Neural progenitor cell (in vitro differentiated cells): ENCODE measurements around the gene MTHFD2L. TPM values are rescaled to one million over a fixed set of nuclear protein-coding genes. Genes with fewer than 3 reads are reported as not detected.

ENCODE experiments used
- DNase-seq: peaks from one replicate; pipeline ENCODE4 v3.0.0-alpha.2; 2016; ENCODE audit warnings: low spot score
- H2AFZ ChIP-seq: fragments of 200-600 bp; sonication (generic); replicated peaks from 2 replicates; pipeline ENCODE4 v1.6.1; 2016; ENCODE audit warnings: antibody characterized with exemption
- H3F3A ChIP-seq: fragments of 200-600 bp; sonication (generic); 2 replicates; pipeline ENCODE4 v1.6.1; 2016; ENCODE audit warnings: antibody characterized with exemption, low read depth
- H3K27ac ChIP-seq: fragments of 200-600 bp; sonication (generic); 2 replicates; pipeline ENCODE4 v1.5.1; 2016; ENCODE audit warnings: mild to moderate bottlenecking
- H3K27me3 ChIP-seq: fragments of 200-600 bp; sonication (generic); 2 replicates; pipeline ENCODE4 v1.6.1; 2016; ENCODE audit warnings: mild to moderate bottlenecking, moderate library complexity
- H3K36me3 ChIP-seq: fragments of 200-600 bp; sonication (generic); 2 replicates; pipeline ENCODE4 v1.5.1; 2016
- H3K4me1 ChIP-seq: fragments of 200-600 bp; sonication (generic); 2 replicates; pipeline ENCODE4 v1.6.1; 2016; ENCODE audit warnings: mixed run types
- H3K4me2 ChIP-seq: fragments of 200-600 bp; sonication (generic); 2 replicates; pipeline ENCODE4 v1.6.1; 2016
- H3K4me3 ChIP-seq: fragments of 200-600 bp; sonication (generic); 2 replicates; pipeline ENCODE4 v1.5.1; 2016
- H3K79me2 ChIP-seq: fragments of 200-600 bp; sonication (generic); 2 replicates; pipeline ENCODE4 v1.6.1; 2016; ENCODE audit warnings: low read depth
- H3K9ac ChIP-seq: fragments of 200-600 bp; sonication (generic); 2 replicates; pipeline ENCODE4 v1.6.1; 2016
- H3K9me3 ChIP-seq: fragments of 200-600 bp; sonication (generic); 2 replicates; pipeline ENCODE4 v1.5.1; 2016; ENCODE audit warnings: low read depth
- H4K20me1 ChIP-seq: fragments of 200-600 bp; sonication (generic); 2 replicates; pipeline ENCODE4 v1.6.1; 2016; ENCODE audit warnings: low read depth
- H3K27ac Mint-ChIP-seq: 3 replicates; pipeline ENCODE4 v1.8.0; 2021; ENCODE audit warnings: mixed read lengths
- H3K27me3 Mint-ChIP-seq: 2 replicates; pipeline ENCODE4 v1.8.0; 2022; ENCODE audit warnings: low read depth, mild to moderate bottlenecking, inconsistent platforms, moderate library complexity, mixed read lengths; ENCODE audit not compliant: insufficient read depth
- H3K36me3 Mint-ChIP-seq: 3 replicates; pipeline ENCODE4 v1.8.0; 2021; ENCODE audit warnings: mixed read lengths
- H3K4me1 Mint-ChIP-seq: 3 replicates; pipeline ENCODE4 v1.8.0; 2021; ENCODE audit warnings: mixed read lengths
- H3K4me3 Mint-ChIP-seq: 3 replicates; pipeline ENCODE4 v1.8.0; 2021; ENCODE audit warnings: mild to moderate bottlenecking, moderate library complexity, mixed read lengths
- H3K9me3 Mint-ChIP-seq: 3 replicates; pipeline ENCODE4 v1.8.0; 2020; ENCODE audit warnings: mixed read lengths
- EZH2 ChIP-seq: fragments of 200-600 bp; sonication (generic); IDR thresholded peaks from 2 replicates; pipeline ENCODE4 v1.6.1; 2017; ENCODE audit warnings: antibody characterized with exemption, mild to moderate bottlenecking, moderate library complexity
- EZH2phosphoT487 ChIP-seq: fragments of 200-600 bp; sonication (generic); IDR thresholded peaks from 2 replicates; pipeline ENCODE4 v1.6.1; 2017; ENCODE audit warnings: antibody characterized with exemption
- total RNA-seq: library from RNA; depleted of rRNA; stranded (reverse); fragments of >200 nt; gene quantifications from 2 replicates; pipeline ENCODE4 v1.2.3, GENCODE V29; 2015; ENCODE audit warnings: low replicate concordance
- TF ChIP-seq, protein P1 (sequence below): fragments of 200-600 bp; sonication (generic); IDR thresholded peaks from 2 replicates; pipeline ENCODE4 v1.5.1; 2017; ENCODE audit warnings: antibody characterized with exemption, mild to moderate bottlenecking

Gene MTHFD2L
- total RNA-seq, 1 donor from 2014 or later: 22.1 TPM

DNA sequence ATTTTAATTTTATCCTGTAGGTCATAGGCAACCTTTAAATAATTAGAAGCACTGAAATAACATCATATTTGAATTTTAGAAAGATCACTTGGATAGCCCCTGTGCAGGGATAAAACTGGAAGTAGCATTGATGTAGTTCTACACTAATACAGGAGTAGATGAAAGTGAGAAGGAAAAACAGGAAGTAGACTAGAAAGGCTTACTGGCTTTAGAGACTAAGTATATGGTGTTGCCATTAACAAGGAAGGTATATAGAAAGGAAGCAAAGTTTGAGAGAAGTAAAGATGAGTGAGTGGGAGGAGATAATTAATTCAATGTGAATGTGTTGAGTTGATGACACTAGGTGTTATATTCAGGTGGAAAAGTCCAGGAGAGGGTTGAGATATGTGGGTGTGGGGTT lies 77.2 kb downstream of the MTHFD2L start:
- H3K36me3 Mint-ChIP-seq: peaks cover 4% of the 10 kb centered on the region
- H3K4me2 ChIP-seq: no peak overlapping the region
- no peaks in the 10 kb centered on the region for H3K36me3 ChIP-seq
- H3K27me3 Mint-ChIP-seq: no peaks in the 10 kb centered on the region
- H3F3A ChIP-seq: no peaks in the 10 kb centered on the region
- H3K9me3 ChIP-seq: no peaks in the 10 kb centered on the region
- H3K27ac ChIP-seq: no peak overlapping the region
- DNase-seq: no peak
- TF ChIP-seq, protein P1, sequence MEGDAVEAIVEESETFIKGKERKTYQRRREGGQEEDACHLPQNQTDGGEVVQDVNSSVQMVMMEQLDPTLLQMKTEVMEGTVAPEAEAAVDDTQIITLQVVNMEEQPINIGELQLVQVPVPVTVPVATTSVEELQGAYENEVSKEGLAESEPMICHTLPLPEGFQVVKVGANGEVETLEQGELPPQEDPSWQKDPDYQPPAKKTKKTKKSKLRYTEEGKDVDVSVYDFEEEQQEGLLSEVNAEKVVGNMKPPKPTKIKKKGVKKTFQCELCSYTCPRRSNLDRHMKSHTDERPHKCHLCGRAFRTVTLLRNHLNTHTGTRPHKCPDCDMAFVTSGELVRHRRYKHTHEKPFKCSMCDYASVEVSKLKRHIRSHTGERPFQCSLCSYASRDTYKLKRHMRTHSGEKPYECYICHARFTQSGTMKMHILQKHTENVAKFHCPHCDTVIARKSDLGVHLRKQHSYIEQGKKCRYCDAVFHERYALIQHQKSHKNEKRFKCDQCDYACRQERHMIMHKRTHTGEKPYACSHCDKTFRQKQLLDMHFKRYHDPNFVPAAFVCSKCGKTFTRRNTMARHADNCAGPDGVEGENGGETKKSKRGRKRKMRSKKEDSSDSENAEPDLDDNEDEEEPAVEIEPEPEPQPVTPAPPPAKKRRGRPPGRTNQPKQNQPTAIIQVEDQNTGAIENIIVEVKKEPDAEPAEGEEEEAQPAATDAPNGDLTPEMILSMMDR: no peak
- TF ChIP-seq EZH2 (no peak), EZH2phosphoT487 (no peak)
- no peaks in the 10 kb centered on the region for H3K9me3 Mint-ChIP-seq
- no peak overlapping the region for H3K9ac ChIP-seq
- no peak overlapping the region for H3K4me3 Mint-ChIP-seq
- H3K4me1 Mint-ChIP-seq: no peaks in the 10 kb centered on the region
- no peak overlapping the region for H2AFZ ChIP-seq
- H3K4me1 ChIP-seq: no peaks in the 10 kb centered on the region
- H3K27ac Mint-ChIP-seq: no peak overlapping the region
- no peaks in the 10 kb centered on the region for H4K20me1 ChIP-seq
- no peaks in the 10 kb centered on the region for H3K79me2 ChIP-seq
- H3K4me3 ChIP-seq: no peak overlapping the region
- no peaks in the 10 kb centered on the region for H3K27me3 ChIP-seq

DNA sequence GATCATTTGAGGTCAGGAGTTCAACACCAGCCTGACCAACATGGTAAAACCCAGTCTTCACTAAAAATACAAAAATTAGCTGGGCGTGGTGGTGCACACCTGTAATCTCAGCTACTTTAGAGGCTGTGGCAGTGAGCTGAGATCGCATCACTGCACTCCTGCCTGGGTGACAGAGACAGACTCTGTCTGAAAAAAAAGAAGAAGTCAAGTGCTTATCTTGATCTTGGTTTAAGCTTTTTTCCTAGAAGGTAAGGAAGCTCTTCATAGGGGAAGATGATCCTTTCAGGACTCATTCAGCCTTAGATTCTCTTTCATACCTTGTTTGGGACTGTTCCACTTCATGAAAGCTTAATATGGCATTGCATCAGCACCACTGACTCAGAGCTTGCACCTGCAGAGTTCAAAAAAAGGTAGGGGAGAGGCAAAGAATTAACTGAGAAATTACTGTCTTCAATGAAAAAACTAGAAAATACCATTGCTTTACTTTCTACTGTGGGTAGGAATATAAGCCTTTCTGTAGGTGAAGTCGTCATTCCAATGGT lies 79.6 kb downstream of the MTHFD2L start:
- Histone ChIP-seq H3K27ac (no peak overlapping the region), H3K4me3 (no peak overlapping the region), H3K4me1 (no peaks in the 10 kb centered on the region), H3K27me3 (no peaks in the 10 kb centered on the region), H3K9me3 (no peaks in the 10 kb centered on the region), H3K36me3 (no peaks in the 10 kb centered on the region), H4K20me1 (no peaks in the 10 kb centered on the region), H2AFZ (no peak overlapping the region), H3K4me2 (no peak overlapping the region), H3K9ac (no peak overlapping the region), H3K79me2 (no peaks in the 10 kb centered on the region), H3F3A (no peaks in the 10 kb centered on the region)
- no peaks in the 10 kb centered on the region for H3K4me1 Mint-ChIP-seq
- no peak overlapping the region for H3K27ac Mint-ChIP-seq
- no peak for DNase-seq
- H3K36me3 Mint-ChIP-seq: peaks cover 4% of the 10 kb centered on the region
- no peak overlapping the region for H3K4me3 Mint-ChIP-seq
- no peaks in the 10 kb centered on the region for H3K27me3 Mint-ChIP-seq
- TF ChIP-seq EZH2phosphoT487: no peak
- TF ChIP-seq, protein P1: no peak
- no peak for TF ChIP-seq EZH2
- no peaks in the 10 kb centered on the region for H3K9me3 Mint-ChIP-seq

DNA sequence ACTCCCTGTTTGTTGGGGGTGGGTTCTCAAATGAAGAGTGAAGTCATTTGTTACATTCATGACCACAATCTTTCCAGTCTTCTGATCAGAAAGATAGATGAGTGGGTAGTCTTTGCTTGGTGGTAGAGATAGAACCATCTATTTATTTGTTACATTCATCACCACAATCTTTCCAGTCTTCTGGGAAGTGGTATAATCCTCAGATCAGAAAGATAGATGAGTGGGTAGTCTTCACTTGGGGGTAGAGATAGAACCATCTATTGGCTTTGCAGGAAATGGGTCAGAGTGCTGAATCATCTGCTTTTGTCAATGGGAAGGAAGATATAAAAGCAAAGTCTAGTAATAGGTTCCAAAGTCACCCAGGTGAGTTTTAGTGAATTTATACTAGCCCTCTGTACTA lies 86.1 kb downstream of the MTHFD2L start:
- H3K27me3 ChIP-seq: no peaks in the 10 kb centered on the region
- no peak overlapping the region for H3K9ac ChIP-seq
- no peaks in the 10 kb centered on the region for H3K9me3 ChIP-seq
- H3K4me2 ChIP-seq: no peak overlapping the region
- no peak for DNase-seq
- TF ChIP-seq EZH2phosphoT487: no peak
- TF ChIP-seq EZH2: no peak
- TF ChIP-seq, protein P1: no peak
- no peaks in the 10 kb centered on the region for H3K79me2 ChIP-seq
- Mint-ChIP-seq H3K36me3 (no peaks in the 10 kb centered on the region), H3K27me3 (no peaks in the 10 kb centered on the region), H3K4me3 (no peak overlapping the region), H3K4me1 (no peaks in the 10 kb centered on the region), H3K9me3 (no peaks in the 10 kb centered on the region), H3K27ac (no peak overlapping the region)
- no peaks in the 10 kb centered on the region for H4K20me1 ChIP-seq
- no peak overlapping the region for H3K27ac ChIP-seq
- H3K4me1 ChIP-seq: no peaks in the 10 kb centered on the region
- no peaks in the 10 kb centered on the region for H3K36me3 ChIP-seq
- no peak overlapping the region for H2AFZ ChIP-seq
- no peaks in the 10 kb centered on the region for H3F3A ChIP-seq
- no peak overlapping the region for H3K4me3 ChIP-seq
